HG03342 (cell line): Measurements from ENCODE around the gene ACSM6.
A peak's percentile ranks its signal among the peaks of the same experiment; 100 is the strongest.
"Not testable (repeated sequence)": the region's sequence is repeated elsewhere in the genome, so short reads cannot be mapped to it uniquely, and the experiment has no call there.

Experiments used
- ATAC-seq: cut with Tn5 transposase; IDR thresholded peaks from one replicate; pipeline ENCODE4 v1.9.1; 2021; ENCODE audit warnings: mild to moderate bottlenecking, moderate library complexity; ENCODE audit not compliant: unreplicated experiment

The ACSM6 gene, protein sequence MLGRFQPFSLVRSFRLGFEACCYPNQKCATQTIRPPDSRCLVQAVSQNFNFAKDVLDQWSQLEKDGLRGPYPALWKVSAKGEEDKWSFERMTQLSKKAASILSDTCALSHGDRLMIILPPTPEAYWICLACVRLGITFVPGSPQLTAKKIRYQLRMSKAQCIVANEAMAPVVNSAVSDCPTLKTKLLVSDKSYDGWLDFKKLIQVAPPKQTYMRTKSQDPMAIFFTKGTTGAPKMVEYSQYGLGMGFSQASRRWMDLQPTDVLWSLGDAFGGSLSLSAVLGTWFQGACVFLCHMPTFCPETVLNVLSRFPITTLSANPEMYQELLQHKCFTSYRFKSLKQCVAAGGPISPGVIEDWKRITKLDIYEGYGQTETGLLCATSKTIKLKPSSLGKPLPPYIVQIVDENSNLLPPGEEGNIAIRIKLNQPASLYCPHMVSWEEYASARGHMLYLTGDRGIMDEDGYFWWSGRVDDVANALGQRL

GRCh38 chr10:95193944-95194343, at the start of gene ACSM6:
Gene ACSM6, plus strand, starts transcription at chr10:95194238. Its CDS starts 248 bp downstream, at chr10:95194486.
- ATAC-seq, result no peak

DNA sequence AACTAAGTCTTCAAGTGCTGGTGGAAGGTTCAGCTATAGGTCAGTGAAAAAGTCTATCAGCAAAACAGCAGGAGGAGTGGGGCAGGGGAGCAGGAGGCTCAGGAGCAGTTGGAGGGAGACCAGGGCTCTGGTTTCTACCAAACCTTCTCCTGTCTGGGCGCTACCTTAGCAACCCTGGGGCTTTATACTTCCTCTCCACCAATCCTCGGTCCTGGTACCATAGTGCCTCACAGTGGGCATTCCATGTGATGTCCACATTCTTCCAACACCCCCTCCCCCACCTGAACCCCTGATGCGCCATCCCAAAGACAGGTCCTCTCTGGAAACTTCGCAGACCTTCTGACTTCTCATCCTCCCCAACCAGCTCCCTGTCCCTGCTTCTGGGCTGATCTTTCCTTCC, 25.3 kb upstream of the ACSM6 start:
- no peak for ATAC-seq

DNA sequence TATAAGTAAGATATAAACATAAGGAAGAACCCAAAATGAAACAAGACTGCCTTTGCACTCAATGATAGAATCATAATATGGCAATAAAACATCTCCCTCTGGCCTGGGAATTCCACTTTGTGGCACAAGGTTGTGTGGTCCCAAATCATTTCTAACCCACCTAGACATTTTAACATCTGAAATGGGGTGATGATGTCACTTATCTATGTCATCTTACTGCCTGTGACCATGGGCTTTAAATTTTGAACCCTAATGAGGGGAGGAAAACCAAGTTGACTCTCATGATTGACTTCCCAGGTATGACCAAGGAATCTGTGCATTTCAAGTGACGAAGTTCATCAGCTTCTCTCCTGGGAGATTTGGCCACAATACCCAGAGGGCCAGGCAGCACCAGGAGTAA, 24.5 kb upstream of the ACSM6 start:
- ATAC-seq, result no peak

- ATAC-seq, result no peak
Measured at GRCh38 chr10:95170790-95171189, 23.2 kb upstream of the ACSM6 start.

- no peak for ATAC-seq
Measured at GRCh38 chr10:95171336-95171735, 22.7 kb upstream of the ACSM6 start.

DNA sequence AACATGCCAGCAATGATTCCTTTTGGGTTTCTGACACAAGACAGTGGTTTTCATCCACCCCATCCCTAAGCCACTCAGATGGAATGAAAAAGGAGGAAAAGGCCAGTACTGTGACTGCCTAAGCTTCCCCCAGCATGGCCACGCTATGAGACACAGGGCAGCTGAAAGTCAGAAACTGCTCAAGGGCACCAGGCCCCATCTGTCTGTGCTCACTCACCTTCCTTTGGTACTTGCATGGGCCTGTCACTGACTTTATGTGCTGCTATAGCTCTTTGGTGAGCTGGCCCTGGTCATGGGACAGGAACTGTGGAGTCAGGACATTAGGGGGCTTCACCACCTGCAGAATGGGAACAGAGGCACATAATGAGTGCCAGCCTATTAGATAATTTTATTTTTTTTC, 21.2 kb upstream of the ACSM6 start:
- ATAC-seq, result no peak

GRCh38 chr10:95176101-95176500, 17.9 kb upstream of the ACSM6 start:
- ATAC-seq, result no peak

- ATAC-seq, result no peak
Measured at GRCh38 chr10:95177429-95177828, 16.6 kb upstream of the ACSM6 start.

DNA sequence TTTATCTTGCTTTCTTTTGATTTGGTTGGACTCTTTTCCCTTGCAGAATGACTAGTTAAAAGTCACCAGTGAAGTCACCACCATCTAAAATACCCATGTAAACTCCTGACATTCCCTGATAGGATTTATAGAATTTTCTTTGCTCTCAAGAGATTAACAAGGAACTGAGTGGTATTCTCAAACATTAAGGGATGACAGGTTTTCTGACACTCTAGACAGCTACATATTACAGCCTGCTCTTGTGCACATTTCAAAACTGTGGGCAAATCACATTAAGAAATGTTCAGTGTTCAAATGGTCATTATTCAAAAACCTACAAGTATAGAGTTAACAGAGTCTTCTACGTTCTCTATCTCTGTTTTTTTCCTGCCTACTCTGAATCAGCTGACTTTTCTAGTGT, 15.8 kb upstream of the ACSM6 start:
- ATAC-seq, result no peak

- ATAC-seq, result no peak
Measured at GRCh38 chr10:95178797-95179196, 15.2 kb upstream of the ACSM6 start.

- no peak for ATAC-seq
Measured at GRCh38 chr10:95181726-95182125, 12.3 kb upstream of the ACSM6 start.

DNA sequence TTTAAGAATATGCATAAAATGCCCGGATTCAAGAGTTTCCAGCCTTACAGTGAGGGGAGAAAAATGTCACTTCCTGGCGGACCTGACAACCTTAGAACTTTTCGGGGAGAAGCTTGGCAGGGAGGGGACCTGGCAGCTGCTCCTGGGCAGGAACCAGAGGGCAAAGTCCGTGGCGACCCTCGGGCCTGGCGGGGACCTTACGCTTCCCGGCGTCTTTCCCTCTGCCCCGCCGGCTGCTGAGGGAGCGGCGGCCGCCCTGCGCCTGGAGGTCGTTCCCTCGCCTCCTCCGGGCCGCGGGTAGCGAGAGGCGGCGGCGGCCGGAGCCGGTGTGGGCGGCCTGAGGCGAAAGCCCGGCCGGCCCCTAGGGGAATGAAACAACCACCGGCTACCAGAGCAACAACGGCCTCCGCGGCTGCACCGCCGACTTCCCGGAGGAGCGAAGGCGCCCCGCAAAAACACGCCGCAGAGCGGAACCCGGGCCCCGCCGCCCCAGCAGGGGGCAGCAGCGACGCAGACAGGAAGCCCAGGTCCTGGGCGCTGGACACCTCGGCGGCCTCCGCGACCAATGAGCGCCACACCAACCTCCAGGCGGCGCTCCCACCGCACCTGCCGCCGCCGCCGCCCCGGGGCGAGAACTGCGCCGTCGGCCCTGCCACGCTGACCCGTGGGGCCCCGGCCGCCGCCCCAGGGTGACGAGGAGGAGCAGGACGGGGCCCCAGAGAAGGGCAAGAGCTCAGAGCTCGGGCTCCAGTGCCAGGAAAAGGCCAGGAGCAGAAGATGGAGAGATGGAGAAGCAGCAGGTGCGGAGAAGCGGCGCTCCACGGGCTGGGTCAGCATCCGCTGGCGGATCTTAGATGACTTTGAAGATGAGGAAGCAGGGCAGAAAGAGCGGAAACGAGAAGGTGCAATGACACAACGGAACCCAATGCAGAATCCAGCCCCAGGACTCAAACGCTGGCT, 10.5 kb upstream of the ACSM6 start:
- peak; percentile 95 for ATAC-seq

DNA sequence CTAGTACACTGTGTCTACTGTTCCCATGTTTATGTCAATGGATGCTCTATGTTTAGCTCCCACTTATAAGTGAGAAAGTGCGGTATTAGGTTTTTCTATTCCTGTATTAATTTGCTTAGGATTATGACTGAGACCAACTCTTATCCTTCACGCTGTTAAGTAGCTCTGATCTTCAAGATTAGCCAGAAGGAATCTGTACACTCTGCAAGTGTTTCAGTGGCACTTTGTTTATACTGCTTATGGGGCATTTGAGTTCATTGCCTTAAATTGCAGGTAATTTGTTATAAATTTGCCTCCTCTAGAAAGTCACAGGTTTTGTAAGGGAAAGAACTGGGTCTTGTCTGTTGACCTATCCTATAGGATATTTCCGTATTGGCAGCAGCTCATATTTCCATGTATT, 6.4 kb upstream of the ACSM6 start:
- ATAC-seq, result no peak

- no peak for ATAC-seq
Measured at GRCh38 chr10:95188593-95188992, 5.4 kb upstream of the ACSM6 start.

GRCh38 chr10:95196046-95196445, 2.0 kb downstream of the ACSM6 start:
- no peak for ATAC-seq

GRCh38 chr10:95201736-95202135, 7.7 kb downstream of the ACSM6 start:
- ATAC-seq, result no peak

DNA sequence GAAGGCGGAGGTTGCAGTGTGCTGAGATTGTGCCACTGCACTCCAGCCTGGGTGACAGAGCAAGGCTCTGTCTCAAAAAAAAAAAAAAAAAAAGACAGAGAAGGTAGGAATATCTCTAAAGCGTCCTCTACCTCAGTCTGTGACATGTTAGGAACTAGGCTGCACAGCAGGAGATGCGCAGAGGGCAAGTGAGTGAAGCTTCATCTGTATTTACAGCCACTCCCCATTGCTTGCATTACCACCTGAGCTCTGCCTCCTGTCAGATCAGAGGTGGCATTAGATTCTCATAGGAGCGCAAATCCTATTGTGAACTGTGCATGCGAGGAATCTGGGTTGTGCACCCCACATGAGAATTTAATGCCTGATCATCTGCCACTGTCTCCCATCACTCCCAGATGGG, 8.8 kb downstream of the ACSM6 start:
- not testable (repeated sequence) for ATAC-seq

GRCh38 chr10:95208702-95209391, 14.8 kb downstream of the ACSM6 start:
- no peak for ATAC-seq

- ATAC-seq, result no peak
Measured at GRCh38 chr10:95209509-95210127, 15.6 kb downstream of the ACSM6 start.

DNA sequence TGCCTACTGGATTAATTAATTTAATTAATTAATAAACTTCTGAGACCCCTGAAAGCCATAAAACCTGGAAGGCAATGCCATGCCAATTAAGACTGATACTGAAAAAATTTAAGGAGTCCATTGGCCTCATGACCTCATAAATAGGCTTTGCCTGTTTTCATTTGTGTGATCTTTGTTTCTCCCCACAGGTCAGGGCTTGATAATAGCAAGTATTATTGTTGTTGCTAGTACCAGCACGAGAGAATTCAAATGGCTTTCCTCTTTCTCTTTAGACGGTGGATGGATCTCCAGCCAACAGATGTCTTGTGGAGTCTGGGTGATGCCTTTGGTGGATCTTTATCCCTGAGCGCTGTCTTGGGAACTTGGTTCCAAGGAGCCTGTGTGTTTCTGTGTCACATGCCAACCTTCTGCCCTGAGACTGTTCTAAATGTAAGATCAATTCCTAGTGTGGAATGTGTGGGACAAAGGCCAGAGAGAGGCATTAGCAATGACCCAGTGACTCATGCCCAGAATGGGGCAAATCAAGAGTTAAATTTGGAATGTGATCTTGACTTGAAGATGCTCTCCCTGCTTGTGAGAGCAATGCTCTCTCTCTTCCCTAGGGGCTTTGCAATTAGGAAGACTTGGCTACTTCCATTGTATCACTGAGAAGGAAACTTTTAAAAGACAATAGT, 17.7 kb downstream of the ACSM6 start:
- no peak for ATAC-seq
